Activated CD8-positive, alpha-beta T cell treated with anti-CD3 and anti-CD28 coated beads for 36 hours (primary cell): ENCODE results near the gene XBP1. TPM values are rescaled to one million over a fixed set of nuclear protein-coding genes. Genes with fewer than 3 reads are reported as not detected.

Experiments
- ATAC-seq: fragments of 200-7000 bp; cut with Tn5 transposase; one replicate; pipeline ENCODE4 v1.10.0; 2021; ENCODE audit warnings: mild to moderate bottlenecking, moderate library complexity
- CTCF ChIA-PET: fragments of 350-600 bp; sonication (Branson Sonifier 250); formaldehyde crosslinking; loops from one replicate; lab custom pipeline; 2021; ENCODE audit warnings: antibody characterized with exemption; lab: Charles Lee
- POLR2A ChIA-PET: fragments of 350-600 bp; sonication (Branson Sonifier 250); formaldehyde crosslinking; loops from one replicate; lab custom pipeline; 2021; ENCODE audit warnings: antibody characterized with exemption; lab: Charles Lee
- DNase-seq: peaks from one replicate; pipeline ENCODE4 v3.0.0-alpha.2; 2020
- H3K27ac Mint-ChIP-seq: one replicate; pipeline ENCODE4 v1.8.0; 2021; ENCODE audit warnings: mild to moderate bottlenecking, mixed read lengths
- H3K27me3 Mint-ChIP-seq: one replicate; pipeline ENCODE4 v1.8.0; 2021; ENCODE audit warnings: mixed read lengths
- H3K36me3 Mint-ChIP-seq: one replicate; pipeline ENCODE4 v1.8.0; 2021; ENCODE audit warnings: low read depth, mixed read lengths
- H3K4me1 Mint-ChIP-seq: one replicate; pipeline ENCODE4 v1.8.0; 2021; ENCODE audit warnings: low read depth, mixed read lengths
- H3K4me3 Mint-ChIP-seq: one replicate; pipeline ENCODE4 v1.8.0; 2021; ENCODE audit warnings: mild to moderate bottlenecking, moderate library complexity, mixed read lengths
- H3K9me3 Mint-ChIP-seq: one replicate; pipeline ENCODE4 v1.8.0; 2021; ENCODE audit warnings: mixed read lengths
- CTCF ChIP-seq: fragments of 200-600 bp; IDR thresholded peaks from one replicate; pipeline ENCODE4 v1.8.0; 2022; ENCODE audit warnings: antibody characterized with exemption, mild to moderate bottlenecking
- intact Hi-C: fragments of 100-400 bp; cut with micrococcal nuclease; formaldehyde crosslinking; loops from one replicate; pipeline ENCODE4 v1.10.0; 2022
- total RNA-seq, 2 experiments: library from RNA; stranded (reverse); gene quantifications; one replicate each; pipeline ENCODE4 v1.2.3, GENCODE V29; 2021

Gene XBP1
- total RNA-seq, 2 experiments from 2014 or later: 102 to 103 TPM

GRCh38 chr22:28838971-28839370 lies 38.6 kb upstream of the XBP1 start:
- Mint-ChIP-seq H3K27me3 (no peaks in the 10 kb centered on the region), H3K36me3 (no peaks in the 10 kb centered on the region), H3K4me1 (no peaks in the 10 kb centered on the region), H3K27ac (no peak overlapping the region), H3K9me3 (no peaks in the 10 kb centered on the region), H3K4me3 (no peak overlapping the region)
- no peak for TF ChIP-seq CTCF
- CTCF ChIA-PET: interaction anchor here (0.9 to 1.4 kb wide), 3 partner anchors 9 to 242 kb away, joined by 3 to 5 read pairs (median 3); no protein-coding TSS in a partner anchor
- POLR2A ChIA-PET: no interaction called here
- no peak for ATAC-seq
- intact Hi-C loops: no loop called here
- DNase-seq: no peak

GRCh38 chr22:28837640-28838039 lies 37.3 kb upstream of the XBP1 start:
- ATAC-seq: no peak
- no peak for DNase-seq
- CTCF ChIA-PET: interaction anchor here (1.1 to 1.6 kb wide), 2 partner anchors 18 to 408 kb away, joined by 3 to 4 read pairs; no protein-coding TSS in a partner anchor
- POLR2A ChIA-PET: no interaction called here
- no peaks in the 10 kb centered on the region for H3K27me3 Mint-ChIP-seq
- H3K27ac Mint-ChIP-seq: no peak overlapping the region
- H3K36me3 Mint-ChIP-seq: peaks cover 1% of the 10 kb centered on the region
- H3K9me3 Mint-ChIP-seq: no peaks in the 10 kb centered on the region
- H3K4me1 Mint-ChIP-seq: peaks cover 10% of the 10 kb centered on the region
- no peak for TF ChIP-seq CTCF
- no peak overlapping the region for H3K4me3 Mint-ChIP-seq
- intact Hi-C loops: no loop called here

- no peak for TF ChIP-seq CTCF
- intact Hi-C loops: no loop called here
- peaks cover 1% of the 10 kb centered on the region for H3K36me3 Mint-ChIP-seq
- CTCF ChIA-PET: interaction anchor here (1.9 kb wide), 1 partner anchor 205 kb away, joined by 6 read pairs; no protein-coding TSS in a partner anchor
- H3K27me3 Mint-ChIP-seq: no peaks in the 10 kb centered on the region
- H3K4me3 Mint-ChIP-seq: no peak overlapping the region
- peaks cover 10% of the 10 kb centered on the region for H3K4me1 Mint-ChIP-seq
- no peak overlapping the region for H3K27ac Mint-ChIP-seq
- DNase-seq: no peak
- POLR2A ChIA-PET: no interaction called here
- no peak for ATAC-seq
- H3K9me3 Mint-ChIP-seq: no peaks in the 10 kb centered on the region
Measured at GRCh38 chr22:28835630-28836189, 35.3 kb upstream of the XBP1 start.

GRCh38 chr22:28833276-28833923 lies 33.0 kb upstream of the XBP1 start:
- Mint-ChIP-seq H3K27me3 (no peaks in the 10 kb centered on the region), H3K4me1 (peaks cover 16% of the 10 kb centered on the region), H3K4me3 (no peak overlapping the region), H3K27ac (no peak overlapping the region), H3K9me3 (no peaks in the 10 kb centered on the region), H3K36me3 (peaks cover 1% of the 10 kb centered on the region)
- no peak for TF ChIP-seq CTCF
- DNase-seq (peak; percentile 40), ATAC-seq (peak; percentile 60)
- intact Hi-C loops: loop anchor here (5.0 kb wide), 1 partner anchor 231 kb away; no protein-coding TSS in a partner anchor
- ChIA-PET CTCF (interaction anchor here (0.8 to 1.1 kb wide), 2 partner anchors 14 to 22 kb away, joined by 3 read pairs; no protein-coding TSS in a partner anchor), POLR2A (interaction anchor here (1.1 to 1.4 kb wide), 3 partner anchors 15 to 232 kb away, joined by 3 read pairs; partner anchors contain the start of gene CCDC117)

- no peak overlapping the region for H3K4me3 Mint-ChIP-seq
- POLR2A ChIA-PET: interaction anchor here (0.6 to 1.4 kb wide), 4 partner anchors 14 to 231 kb away, joined by 3 read pairs; partner anchors contain the start of gene CCDC117
- ATAC-seq (no peak), DNase-seq (no peak)
- intact Hi-C loops: loop anchor here (5.0 kb wide), 1 partner anchor 230 kb away; no protein-coding TSS in a partner anchor
- H3K27ac Mint-ChIP-seq: no peak overlapping the region
- peaks cover 18% of the 10 kb centered on the region for H3K4me1 Mint-ChIP-seq
- H3K9me3 Mint-ChIP-seq: no peaks in the 10 kb centered on the region
- peaks cover 1% of the 10 kb centered on the region for H3K36me3 Mint-ChIP-seq
- CTCF ChIA-PET: interaction anchor here (0.8 to 1.1 kb wide), 3 partner anchors 15 to 23 kb away, joined by 3 read pairs; no protein-coding TSS in a partner anchor
- no peaks in the 10 kb centered on the region for H3K27me3 Mint-ChIP-seq
- no peak for TF ChIP-seq CTCF
Measured at GRCh38 chr22:28832731-28833130, 32.4 kb upstream of the XBP1 start.
